HepG2 (cell line): ENCODE data around the gene ZBP1. TPM values are rescaled to one million over a fixed set of nuclear protein-coding genes. Genes with fewer than 3 reads are reported as not detected.
A peak's percentile ranks its signal among the peaks of the same experiment; 100 is the strongest.

Experiments used
- ATF2 ChIP-seq: sonication (generic); formaldehyde crosslinking; IDR thresholded peaks from 2 replicates; pipeline ENCODE4 v1.4.0; 2020; ENCODE audit warnings: missing genetic modification reagents
- DMAP1 ChIP-seq: IDR thresholded peaks from 2 replicates; pipeline ENCODE4 v1.6.1; 2016
- EEA1 ChIP-seq: sonication (generic); formaldehyde crosslinking; IDR thresholded peaks from 2 replicates; pipeline ENCODE4 v1.5.1; 2020; ENCODE audit warnings: mild to moderate bottlenecking, missing genetic modification reagents, borderline replicate concordance
- FLYWCH1 ChIP-seq: sonication (generic); formaldehyde crosslinking; IDR thresholded peaks from 2 replicates; pipeline ENCODE4 v1.8.1; 2023; ENCODE audit warnings: mild to moderate bottlenecking, missing genetic modification reagents
- HBP1 ChIP-seq: IDR thresholded peaks from 2 replicates; pipeline ENCODE4 v1.6.1; 2016; ENCODE audit warnings: low read depth, control low read depth
- MAZ ChIP-seq, 2 experiments: sonication (generic) in 1 of 2; formaldehyde crosslinking in 1 of 2; IDR thresholded peaks; 2 replicates each; pipeline versions ENCODE4 v1.5.0 to v1.6.1; 2012 to 2020; ENCODE audit warnings: low read depth in 2 of 2, mild to moderate bottlenecking in 2 of 2, borderline replicate concordance in 1 of 2, improper control_type of control experiment in 1 of 2, low read length in 1 of 2, missing genetic modification reagents in 1 of 2, moderate library complexity in 1 of 2
- NPAS2 ChIP-seq: sonication (generic); formaldehyde crosslinking; IDR thresholded peaks from 2 replicates; pipeline ENCODE4 v1.8.0; 2022; ENCODE audit warnings: mild to moderate bottlenecking, missing genetic modification reagents, borderline replicate concordance
- PTBP1 ChIP-seq: fragments of 200-400 bp; formaldehyde crosslinking; IDR thresholded peaks from 2 replicates; pipeline ENCODE4 v1.6.1; 2018; ENCODE audit warnings: low read length, low read depth; ENCODE audit not compliant: poor library complexity, severe bottlenecking
- ZBTB8A ChIP-seq: sonication (generic); formaldehyde crosslinking; IDR thresholded peaks from 2 replicates; pipeline ENCODE4 v1.4.0; 2020; ENCODE audit warnings: mild to moderate bottlenecking, low read depth, missing genetic modification reagents, borderline replicate concordance
- ZNF446 ChIP-seq: sonication (generic); formaldehyde crosslinking; IDR thresholded peaks from 2 replicates; pipeline ENCODE4 v1.5.0; 2020; ENCODE audit warnings: mild to moderate bottlenecking, missing genetic modification reagents
- ZNF572 ChIP-seq: sonication (generic); formaldehyde crosslinking; IDR thresholded peaks from 2 replicates; pipeline ENCODE4 v1.5.1; 2020; ENCODE audit warnings: mild to moderate bottlenecking, missing genetic modification reagents
- ZNF580 ChIP-seq: IDR thresholded peaks from 2 replicates; pipeline ENCODE4 v1.6.1; 2016; ENCODE audit warnings: low read depth, borderline replicate concordance
- ZNF7 ChIP-seq: IDR thresholded peaks from 2 replicates; pipeline ENCODE4 v1.6.1; 2016; ENCODE audit warnings: missing biosample characterization, missing genetic modification reagents
- ZNF775 ChIP-seq: sonication (generic); formaldehyde crosslinking; IDR thresholded peaks from 2 replicates; pipeline ENCODE4 v1.4.0; 2020; ENCODE audit warnings: missing genetic modification reagents, mild to moderate bottlenecking, moderate library complexity, borderline replicate concordance
- polyA plus RNA-seq, 8 experiments: library from polyadenylated mRNA; depleted of rRNA in 3 of 8; stranded (reverse) in 7 of 8; unstranded in 1 of 8; fragments of >200 nt; fragmentation: Illumina TruSeq in 4 of 8; extraction: Trizol in 4 of 8; gene quantifications; 2 replicates each; pipeline versions ENCODE4 v1.2.1 to v1.2.3, GENCODE V29; 2011 to 2016; ENCODE audit warnings: low read depth in 4 of 8, missing spikeins in 1 of 8, mixed read lengths in 1 of 8; ENCODE audit not compliant: insufficient read depth in 1 of 8
- total RNA-seq, 5 experiments: library from RNA; depleted of rRNA; stranded (reverse); fragments of >200 nt; fragmentation: Illumina TruSeq; extraction: Trizol; gene quantifications; 2 replicates each; pipeline ENCODE4 v1.2.3, GENCODE V29; 2016; ENCODE audit warnings: low read depth in 1 of 5
- TF ChIP-seq, protein P1 (sequence below): sonication (generic); formaldehyde crosslinking; IDR thresholded peaks from 2 replicates; pipeline ENCODE4; 2020; ENCODE audit warnings: missing genetic modification reagents, mild to moderate bottlenecking, borderline replicate concordance
- TF ChIP-seq, protein P2 (sequence below): sonication (generic); formaldehyde crosslinking; IDR thresholded peaks from 2 replicates; pipeline ENCODE4 v1.8.0; 2022; ENCODE audit warnings: missing genetic modification reagents, mild to moderate bottlenecking, inconsistent platforms, borderline replicate concordance
- TF ChIP-seq, protein P3 (sequence below): sonication (generic); formaldehyde crosslinking; IDR thresholded peaks from 2 replicates; pipeline ENCODE4 v1.9.0; 2021; ENCODE audit warnings: missing genetic modification reagents, mild to moderate bottlenecking, borderline replicate concordance
- TF ChIP-seq, protein P4 (sequence below): IDR thresholded peaks from 2 replicates; pipeline ENCODE4 v1.6.1; 2012; ENCODE audit warnings: inconsistent platforms

The ZBP1 gene
- total and polyA plus RNA-seq, 2 of the 13 experiments (the other 11 are each of a cell fraction or from before 2014, with no cell fraction given): not detected

DNA sequence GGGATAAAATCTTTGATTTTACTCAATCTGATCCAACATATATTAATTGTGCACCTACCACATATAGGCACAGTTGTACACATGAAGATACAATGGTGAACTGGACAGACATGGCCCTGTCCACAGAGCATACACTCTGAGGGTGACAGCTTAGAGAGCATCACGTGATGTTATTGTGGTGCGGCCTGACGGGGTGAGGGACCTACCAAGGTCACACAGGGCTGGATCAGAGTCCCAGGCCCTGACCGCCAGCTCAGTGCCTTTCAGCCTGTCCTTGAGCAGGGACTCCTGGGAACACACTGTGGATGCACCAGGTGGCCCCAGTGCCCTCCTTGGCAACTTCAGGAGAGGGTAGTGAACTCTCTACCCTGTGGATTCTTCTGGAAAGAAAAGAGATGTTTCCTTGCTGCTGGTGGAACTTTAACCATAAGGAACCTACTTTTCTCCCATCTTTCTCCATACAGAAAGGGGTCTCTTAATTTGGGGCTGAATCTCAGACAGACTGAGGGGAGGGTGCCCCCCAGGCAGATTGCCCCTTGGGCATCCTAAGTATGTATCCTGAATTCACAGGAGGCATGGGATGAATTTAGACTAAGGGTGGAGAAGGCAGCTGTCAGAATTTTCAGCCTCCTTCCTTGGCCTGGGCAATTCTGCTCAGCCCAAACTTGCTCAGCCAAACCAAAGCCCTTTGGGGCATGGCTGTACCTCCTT lies 32.8 kb downstream of the ZBP1 start (continued):
- peak; percentile 42; the same call in 1 of the 2 replicates for TF ChIP-seq HBP1 (CRISPR knock-in tag)
- TF ChIP-seq ZNF572 (CRISPR knock-in tag): peak; percentile 49
- no peak for TF ChIP-seq DMAP1 (CRISPR knock-in tag)
- no peak for TF ChIP-seq EEA1
- TF ChIP-seq, protein P1, sequence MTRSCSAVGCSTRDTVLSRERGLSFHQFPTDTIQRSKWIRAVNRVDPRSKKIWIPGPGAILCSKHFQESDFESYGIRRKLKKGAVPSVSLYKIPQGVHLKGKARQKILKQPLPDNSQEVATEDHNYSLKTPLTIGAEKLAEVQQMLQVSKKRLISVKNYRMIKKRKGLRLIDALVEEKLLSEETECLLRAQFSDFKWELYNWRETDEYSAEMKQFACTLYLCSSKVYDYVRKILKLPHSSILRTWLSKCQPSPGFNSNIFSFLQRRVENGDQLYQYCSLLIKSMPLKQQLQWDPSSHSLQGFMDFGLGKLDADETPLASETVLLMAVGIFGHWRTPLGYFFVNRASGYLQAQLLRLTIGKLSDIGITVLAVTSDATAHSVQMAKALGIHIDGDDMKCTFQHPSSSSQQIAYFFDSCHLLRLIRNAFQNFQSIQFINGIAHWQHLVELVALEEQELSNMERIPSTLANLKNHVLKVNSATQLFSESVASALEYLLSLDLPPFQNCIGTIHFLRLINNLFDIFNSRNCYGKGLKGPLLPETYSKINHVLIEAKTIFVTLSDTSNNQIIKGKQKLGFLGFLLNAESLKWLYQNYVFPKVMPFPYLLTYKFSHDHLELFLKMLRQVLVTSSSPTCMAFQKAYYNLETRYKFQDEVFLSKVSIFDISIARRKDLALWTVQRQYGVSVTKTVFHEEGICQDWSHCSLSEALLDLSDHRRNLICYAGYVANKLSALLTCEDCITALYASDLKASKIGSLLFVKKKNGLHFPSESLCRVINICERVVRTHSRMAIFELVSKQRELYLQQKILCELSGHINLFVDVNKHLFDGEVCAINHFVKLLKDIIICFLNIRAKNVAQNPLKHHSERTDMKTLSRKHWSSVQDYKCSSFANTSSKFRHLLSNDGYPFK (CRISPR knock-in tag): peak; percentile 5; the same call in 1 of the 2 replicates
- no peak for TF ChIP-seq MAZ (IDR thresholded peaks at IDR 0.05; ENCODE audit: borderline replicate concordance, low read depth, low read length)
- peak; percentile 65; the same call in 1 of the 2 replicates for TF ChIP-seq MAZ (CRISPR knock-in tag; IDR thresholded peaks at IDR 0.05; ENCODE audit: low read depth)
- TF ChIP-seq FLYWCH1: no peak
- TF ChIP-seq PTBP1: no peak
- TF ChIP-seq ATF2 (CRISPR knock-in tag): peak; percentile 83
- TF ChIP-seq ZNF446 (CRISPR knock-in tag): no peak
- TF ChIP-seq ZNF7 (CRISPR knock-in tag): no peak
- peak; percentile 80; the same call in 1 of the 2 replicates for TF ChIP-seq ZNF580
- no peak for TF ChIP-seq NPAS2 (CRISPR knock-in tag)
- TF ChIP-seq, protein P2, sequence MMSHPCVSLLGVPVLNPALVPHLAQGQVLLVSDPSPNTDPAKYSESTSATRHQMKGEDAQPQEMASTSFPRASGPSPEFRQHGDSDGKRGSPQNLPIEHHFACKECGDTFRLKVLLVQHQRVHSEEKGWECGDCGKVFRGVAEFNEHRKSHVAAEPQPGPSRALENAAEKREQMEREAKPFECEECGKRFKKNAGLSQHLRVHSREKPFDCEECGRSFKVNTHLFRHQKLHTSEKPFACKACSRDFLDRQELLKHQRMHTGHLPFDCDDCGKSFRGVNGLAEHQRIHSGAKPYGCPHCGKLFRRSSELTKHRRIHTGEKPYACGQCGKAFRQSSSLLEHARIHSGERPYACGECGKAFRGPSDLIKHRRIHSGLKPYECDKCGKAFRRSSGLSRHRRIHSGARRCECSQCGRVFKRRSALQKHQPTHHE (CRISPR knock-in tag): no peak
- TF ChIP-seq, protein P3, sequence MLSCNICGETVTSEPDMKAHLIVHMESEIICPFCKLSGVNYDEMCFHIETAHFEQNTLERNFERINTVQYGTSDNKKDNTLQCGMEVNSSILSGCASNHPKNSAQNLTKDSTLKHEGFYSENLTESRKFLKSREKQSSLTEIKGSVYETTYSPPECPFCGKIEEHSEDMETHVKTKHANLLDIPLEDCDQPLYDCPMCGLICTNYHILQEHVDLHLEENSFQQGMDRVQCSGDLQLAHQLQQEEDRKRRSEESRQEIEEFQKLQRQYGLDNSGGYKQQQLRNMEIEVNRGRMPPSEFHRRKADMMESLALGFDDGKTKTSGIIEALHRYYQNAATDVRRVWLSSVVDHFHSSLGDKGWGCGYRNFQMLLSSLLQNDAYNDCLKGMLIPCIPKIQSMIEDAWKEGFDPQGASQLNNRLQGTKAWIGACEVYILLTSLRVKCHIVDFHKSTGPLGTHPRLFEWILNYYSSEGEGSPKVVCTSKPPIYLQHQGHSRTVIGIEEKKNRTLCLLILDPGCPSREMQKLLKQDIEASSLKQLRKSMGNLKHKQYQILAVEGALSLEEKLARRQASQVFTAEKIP (CRISPR knock-in tag): no peak
- no peak for TF ChIP-seq ZBTB8A (CRISPR knock-in tag)
- TF ChIP-seq, protein P4, sequence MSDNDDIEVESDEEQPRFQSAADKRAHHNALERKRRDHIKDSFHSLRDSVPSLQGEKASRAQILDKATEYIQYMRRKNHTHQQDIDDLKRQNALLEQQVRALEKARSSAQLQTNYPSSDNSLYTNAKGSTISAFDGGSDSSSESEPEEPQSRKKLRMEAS: peak; percentile 90
- no peak for TF ChIP-seq ZNF775
